Activated T-helper 9 cell treated with anti-CD3 and anti-CD28 coated beads, Interleukin-2, amount 50 U/mL, for 16 hours (primary cell): Measurements from ENCODE around the gene MVB12A.

ENCODE experiments used
- DNase-seq: peaks from one replicate; pipeline ENCODE4 v3.0.0-alpha.2; 2020; ENCODE audit warnings: low read depth

MVB12A gene

DNA sequence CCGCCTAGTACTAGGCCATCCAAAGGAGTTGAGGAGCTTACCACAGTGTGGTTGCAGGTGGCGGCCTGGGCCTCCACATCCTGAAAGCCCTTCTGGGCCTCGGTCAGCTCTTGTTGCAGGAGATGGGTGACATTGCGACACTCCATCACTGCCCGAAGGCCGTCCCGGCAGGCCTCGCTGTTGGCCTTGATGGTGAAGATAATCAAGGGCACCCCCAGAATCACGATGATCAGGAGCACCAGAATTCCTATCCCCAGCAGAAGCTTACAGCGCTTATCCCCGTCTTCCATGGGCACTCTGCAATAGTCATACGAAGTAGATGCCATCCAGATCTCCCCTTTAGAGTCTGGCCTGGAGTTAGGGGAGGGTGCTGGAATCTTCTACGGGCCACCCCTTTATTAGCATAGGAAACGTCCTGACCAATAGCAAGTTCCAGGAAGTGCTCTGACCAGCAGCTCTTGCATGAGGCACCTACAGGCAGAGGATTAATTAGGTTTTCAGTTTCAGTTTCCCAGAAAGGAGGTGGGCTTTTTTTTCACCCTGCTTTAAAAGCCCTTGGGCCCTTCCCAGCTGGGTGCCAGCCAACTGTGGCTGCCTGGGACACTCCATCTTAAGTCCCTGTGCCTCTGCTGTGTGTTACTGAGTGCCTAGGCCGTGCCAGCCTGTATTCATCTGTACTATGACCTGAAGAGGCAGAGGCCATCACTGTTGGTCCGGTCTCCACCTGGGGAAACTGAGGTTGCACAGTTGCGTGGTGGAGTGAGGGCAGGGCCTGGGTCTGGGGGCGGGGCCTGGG lies 14.4 kb upstream of the MVB12A start, which contains the start of gene BST2:
BST2 (minus strand) TSS at position 381 of the 796 bp plus-strand sequence; CDS start at position 326, 55 bp downstream.
- DNase-seq, result no peak

DNA sequence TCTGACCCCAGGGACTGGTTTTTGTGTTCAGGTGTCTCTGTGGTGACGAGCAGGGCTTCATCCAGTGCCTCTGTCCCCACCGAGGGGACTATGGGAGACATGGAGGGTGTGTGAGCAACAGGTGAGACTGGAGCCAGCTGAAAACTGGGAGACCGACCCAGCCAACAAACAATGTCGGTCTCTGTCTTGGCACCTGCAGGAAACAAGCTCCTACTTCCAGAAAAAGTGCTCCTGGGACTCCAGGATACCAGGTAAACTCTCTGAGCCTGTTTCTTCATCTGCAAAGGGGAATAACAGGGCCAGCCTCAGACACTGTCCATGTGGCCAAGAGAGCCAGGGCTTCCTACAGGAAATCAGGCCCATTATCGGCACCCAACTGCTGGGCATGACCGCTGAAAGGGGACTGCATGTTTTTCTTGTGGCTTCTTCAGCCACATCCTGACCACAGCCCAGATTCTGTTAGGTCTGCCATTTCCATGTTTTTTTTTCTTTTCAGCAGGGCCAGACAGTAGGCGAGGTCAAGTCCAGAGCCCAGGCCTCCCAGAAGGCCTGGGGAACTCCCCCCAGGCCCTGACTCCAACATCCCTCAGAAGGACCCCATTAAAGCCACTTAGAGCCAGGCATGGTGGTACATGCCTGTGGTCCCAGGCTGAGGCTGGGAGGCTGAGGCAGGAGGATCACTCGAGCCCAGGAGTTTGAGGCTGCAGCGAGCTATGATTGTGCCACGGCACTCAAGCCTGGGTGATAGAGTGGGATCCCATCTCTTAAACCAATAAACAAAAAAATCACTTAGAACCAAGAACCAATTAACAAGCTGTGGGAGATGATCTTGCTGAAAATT lies 13.6 kb upstream of the MVB12A start:
- DNase-seq, result no peak

DNA sequence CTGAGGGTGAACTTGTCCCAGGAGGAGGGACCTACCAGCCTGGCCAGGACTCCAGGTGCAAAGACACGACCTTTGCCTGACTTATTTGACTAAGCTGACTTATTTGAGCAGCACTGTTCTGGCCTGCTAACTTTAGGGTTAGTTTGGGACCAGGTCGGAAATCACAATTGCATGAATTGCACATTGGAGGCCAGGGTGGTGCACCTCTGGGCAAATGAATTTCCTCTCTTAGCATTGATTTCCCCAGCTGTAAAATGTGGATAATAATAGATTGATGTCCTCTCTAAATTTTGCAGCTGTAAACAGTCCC lies 13.0 kb upstream of the MVB12A start:
- DNase-seq, result no peak

DNA sequence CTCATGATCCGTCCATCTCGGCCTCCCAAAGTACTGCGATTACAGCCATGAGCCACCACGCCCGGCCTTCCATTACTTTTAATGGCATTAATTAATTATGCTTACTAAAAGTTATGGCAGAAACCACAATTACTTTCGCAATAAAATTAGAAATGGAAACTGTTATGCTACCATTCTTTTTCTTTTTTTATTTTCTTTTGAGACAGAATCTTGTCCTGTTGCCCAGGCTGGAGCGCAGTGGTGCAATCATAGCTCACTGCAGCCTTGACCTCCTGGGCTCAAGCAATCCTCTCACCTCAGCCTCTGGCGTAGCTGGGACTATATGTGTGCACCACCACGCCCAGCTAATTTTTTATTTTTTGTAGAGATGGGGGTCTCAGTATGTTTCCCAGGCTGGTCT lies 9.9 kb upstream of the MVB12A start:
- DNase-seq, result no peak

DNA sequence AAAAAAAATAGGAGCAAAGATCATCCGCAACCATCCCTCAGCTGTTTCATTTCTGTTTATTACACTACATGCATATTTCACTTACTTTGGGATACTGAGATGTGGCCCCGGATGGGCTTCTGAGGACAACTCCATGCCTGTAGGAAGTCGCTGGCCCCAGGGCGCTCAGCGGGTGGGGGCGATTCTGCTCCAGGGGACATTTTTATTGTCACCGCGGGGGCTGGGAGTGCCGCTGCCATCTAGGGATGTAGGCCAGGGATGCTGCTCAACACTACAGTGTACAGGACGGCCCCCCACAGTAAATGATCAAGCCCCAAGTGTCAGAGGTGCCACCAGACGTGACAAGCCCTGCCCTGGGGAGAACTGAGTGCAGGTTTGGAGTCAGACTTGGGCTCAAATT lies 8.0 kb upstream of the MVB12A start:
- no peak for DNase-seq

DNA sequence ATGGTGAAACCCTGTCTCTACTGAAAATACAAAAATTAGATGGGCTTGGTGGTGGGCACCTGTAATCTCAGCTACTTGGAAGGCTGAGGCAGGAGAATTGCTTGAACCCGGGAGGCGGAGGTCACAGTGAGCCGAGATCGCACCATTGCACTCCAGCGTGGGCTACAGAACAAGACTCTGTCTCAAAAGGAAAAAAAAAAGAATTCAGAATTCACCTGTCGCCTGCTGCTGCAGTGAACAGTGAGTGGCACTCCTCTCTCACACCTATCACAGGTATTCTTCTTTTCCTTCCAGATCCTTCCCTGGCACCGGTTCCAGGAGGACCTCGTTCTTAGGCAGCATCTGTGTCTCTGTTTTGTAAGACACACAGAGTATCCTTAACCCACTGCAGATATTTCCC lies 5.8 kb upstream of the MVB12A start:
- DNase-seq, result no peak

DNA sequence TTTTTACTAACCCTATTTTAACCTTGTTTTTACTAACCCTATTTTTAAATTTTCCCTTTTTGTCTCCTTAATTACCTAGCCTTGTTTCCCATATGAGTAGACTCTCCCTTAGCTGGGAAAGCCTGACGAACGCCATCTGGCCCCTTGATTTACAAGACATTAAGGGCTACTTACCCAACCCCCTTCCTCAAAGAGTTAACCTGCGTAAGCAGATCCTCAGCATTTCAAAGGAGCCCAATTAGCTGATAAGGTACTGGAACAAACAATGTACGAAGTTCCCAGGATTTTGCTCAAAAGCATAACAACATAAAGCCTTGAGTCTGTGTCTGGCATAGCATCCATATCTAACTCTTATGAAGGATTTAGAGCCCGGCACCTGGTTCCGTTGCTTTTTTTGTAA lies 4.7 kb upstream of the MVB12A start:
- no peak for DNase-seq

DNA sequence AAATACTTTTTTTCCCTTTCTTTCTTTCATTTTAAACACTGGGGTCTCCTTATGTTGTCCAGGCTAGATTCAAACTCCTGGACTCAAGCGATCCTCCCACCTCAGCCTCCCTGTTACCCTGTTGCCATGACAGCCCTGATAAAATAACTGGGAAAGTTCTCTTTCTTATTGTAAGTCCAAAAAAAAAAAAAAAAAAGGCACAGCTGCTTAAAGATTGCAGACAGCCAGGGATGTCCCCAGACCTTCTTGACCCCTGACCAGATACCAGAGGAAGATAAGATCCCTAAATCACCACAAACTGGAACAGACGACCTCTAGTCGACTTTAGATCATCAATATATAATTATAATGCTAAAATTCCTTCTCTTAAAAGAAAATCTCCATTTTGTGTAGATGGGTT lies 1.1 kb upstream of the MVB12A start:
- DNase-seq, result no peak

DNA sequence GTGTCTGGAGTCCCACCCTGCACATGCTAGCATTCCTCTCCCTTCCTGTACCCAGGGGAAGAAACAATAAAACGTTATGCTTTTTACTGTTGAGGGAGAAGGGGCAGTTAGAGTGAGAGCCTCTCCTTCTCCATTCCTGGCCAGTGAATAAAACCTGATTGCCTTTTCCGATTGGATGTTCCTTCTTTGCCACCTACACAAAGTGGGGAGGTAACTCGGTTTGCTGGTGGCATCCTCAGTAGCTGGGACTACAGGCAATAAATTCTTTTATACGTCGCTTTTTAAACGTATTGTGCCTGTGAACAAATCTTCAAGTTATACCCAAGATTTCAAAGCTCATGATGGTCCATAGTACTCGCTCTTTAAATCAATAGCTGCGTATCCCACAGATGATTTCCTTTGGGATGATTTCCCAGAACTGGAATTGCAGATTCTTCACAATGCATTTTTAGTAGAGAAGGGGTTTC lies 660 bp upstream of the MVB12A start:
- no peak for DNase-seq

DNA sequence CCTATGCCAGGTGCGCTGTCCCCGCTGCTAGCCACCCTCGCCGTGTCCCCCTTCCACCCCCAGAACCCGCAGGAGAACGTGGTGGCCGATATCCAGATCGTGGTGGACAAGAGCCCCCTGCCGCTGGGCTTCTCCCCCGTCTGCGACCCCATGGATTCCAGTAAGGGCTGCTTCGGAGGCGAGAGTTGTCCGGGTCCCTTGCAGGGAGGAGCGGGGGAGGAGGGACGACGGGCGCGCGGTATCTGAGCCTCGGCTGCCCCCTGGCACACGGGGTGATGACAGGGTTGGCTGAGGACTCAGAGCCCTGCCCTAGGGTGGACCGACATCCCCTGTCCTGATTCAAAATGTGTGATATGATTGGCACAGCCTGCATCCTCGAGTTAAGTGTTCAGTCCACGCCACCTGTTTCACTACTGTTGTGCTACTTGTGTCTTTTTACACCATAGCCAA lies 653 bp downstream of the MVB12A start:
- DNase-seq, result no peak

DNA sequence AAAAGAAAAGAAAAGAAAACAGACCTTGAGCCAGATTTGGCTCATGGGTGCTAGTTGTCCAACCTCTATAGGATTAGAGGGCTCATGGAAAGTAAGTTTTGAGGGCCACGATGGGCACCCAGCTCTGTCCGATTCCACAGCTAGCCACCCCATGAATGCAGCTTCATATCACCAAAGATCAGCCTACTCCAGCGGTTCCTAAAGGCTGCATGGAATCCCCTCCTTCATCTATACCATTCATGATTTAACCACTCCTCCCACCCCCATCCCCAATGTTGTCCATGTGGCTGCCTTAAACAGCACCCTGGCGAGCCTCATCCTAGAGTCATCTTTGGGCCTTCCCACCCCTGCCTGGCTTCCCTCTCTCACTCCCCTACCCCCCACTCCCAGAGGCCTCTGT lies 2.1 kb downstream of the MVB12A start:
- DNase-seq, result no peak

DNA sequence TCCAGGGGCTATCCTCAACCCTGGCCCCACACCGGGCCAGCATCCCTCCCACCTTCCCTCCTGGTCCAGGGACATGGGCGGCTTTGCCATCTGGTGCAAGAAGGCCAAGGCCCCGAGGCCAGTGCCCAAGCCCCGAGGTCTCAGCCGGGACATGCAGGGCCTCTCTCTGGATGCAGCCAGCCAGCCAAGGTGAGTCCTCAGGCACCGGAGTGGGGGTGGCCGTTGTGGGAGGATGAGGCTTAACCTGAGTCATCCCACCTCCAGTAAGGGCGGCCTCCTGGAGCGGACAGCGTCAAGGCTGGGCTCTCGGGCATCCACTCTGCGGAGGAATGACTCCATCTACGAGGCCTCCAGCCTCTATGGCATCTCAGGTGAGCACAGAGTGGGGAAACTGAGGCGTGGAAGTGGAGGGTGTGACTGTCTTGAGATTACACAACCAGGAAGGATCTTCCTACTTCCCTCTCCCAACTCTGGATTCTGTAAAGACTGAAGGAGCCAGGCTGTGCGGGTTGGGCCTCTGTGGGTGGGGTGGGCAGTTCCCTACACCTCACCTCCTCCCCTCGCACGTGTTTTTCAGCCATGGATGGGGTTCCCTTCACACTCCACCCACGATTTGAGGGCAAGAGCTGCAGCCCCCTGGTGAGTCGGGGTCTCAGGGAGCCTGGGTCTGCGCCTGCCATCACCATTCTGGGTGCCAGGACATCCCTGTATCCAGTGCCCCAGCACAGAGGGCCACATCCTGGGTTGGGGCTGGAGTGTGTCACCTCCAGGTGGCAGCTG lies 3.8 kb downstream of the MVB12A start:
- DNase-seq, result no peak

DNA sequence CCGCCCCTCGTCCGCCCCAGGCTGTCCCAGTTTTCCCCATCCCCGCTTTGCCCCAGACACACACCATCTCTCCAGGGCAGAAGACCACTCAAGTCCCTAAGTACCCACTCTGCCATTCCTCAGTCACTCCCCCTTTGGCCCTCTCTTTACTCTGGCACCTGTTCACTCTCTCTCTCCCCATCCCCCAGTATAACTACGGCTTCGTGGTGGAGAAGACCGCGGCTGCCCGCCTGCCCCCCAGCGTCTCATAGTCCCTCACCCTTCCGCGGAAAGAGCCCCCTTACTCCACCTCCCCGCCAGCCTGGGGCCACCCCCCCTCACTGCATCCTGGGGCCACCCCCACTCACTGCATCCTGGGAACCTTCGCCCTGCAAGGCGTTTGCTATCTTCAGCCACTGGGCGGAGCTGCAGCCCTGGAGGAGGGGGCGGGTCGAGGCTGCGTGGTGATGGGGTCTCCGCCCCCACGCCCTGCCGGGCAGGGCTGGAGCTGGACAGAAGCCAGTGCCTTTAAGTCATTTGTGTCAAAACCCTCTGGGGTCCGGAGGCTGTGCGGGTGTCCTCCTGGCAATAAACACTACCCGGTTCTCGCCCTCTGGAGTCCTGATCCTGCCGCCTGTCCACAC lies 5.0 kb downstream of the MVB12A start:
- no peak for DNase-seq

DNA sequence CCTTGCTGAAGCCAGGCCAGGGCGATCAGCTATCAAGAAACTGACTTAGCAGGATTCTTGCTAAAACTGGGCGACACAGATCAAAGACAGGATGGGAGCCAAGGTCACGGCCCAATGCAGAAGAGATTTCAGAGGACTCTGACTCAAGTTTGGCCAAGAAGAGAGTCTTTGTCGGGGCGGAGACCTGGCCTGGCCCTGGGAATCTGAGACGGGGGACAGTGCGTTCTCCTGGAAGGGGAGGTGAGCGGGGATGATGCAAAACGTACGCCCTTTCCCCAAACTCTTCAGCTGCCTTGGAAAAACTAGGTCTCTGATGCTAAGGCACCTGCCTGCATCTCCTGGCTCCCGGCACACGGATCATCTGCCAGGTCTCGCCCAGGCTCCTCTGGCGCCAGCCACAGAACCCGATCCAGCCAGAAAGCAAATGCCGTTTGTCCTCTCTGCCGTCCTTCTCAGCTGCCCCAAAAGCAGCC lies 9.8 kb downstream of the MVB12A start:
- no peak for DNase-seq

DNA sequence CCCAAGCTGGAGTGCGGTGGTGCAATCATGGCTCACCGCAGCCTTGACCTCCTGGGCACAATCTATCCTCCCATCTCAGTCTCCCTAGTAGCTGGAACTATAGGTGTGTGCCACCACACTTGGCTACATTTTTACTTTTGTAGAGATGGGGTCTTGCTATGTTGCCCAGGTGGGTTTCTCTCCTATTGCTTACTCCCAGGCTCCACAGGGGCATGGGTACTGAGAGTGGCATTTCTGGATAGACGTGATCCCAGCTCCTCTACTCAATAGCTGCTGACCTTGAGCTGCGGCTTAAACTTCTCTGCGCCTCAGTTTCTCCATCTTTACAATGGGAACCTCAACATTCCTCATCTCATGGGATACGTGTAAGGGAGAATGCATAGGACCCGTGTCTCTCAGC lies 11.6 kb downstream of the MVB12A start:
- DNase-seq, result no peak

DNA sequence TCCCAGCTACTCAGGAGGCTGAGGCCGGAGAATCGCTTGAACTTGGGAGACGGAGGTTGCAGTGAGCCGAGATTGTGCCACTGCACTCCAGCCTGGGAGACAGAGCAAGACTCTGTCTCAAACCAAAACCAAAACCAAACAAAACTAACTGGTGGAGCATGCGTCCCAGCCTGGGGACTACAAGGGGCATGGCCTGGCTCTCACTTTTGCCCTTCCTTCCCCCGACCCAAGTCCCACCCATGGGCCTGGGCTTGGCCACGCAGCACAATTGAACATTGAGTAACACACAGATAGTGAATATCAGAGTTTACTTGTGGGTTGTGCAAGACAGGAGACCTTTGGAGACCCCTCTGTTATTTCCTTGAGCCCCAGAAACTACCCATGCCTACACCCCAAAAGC lies 15.4 kb downstream of the MVB12A start:
- DNase-seq, result no peak

DNA sequence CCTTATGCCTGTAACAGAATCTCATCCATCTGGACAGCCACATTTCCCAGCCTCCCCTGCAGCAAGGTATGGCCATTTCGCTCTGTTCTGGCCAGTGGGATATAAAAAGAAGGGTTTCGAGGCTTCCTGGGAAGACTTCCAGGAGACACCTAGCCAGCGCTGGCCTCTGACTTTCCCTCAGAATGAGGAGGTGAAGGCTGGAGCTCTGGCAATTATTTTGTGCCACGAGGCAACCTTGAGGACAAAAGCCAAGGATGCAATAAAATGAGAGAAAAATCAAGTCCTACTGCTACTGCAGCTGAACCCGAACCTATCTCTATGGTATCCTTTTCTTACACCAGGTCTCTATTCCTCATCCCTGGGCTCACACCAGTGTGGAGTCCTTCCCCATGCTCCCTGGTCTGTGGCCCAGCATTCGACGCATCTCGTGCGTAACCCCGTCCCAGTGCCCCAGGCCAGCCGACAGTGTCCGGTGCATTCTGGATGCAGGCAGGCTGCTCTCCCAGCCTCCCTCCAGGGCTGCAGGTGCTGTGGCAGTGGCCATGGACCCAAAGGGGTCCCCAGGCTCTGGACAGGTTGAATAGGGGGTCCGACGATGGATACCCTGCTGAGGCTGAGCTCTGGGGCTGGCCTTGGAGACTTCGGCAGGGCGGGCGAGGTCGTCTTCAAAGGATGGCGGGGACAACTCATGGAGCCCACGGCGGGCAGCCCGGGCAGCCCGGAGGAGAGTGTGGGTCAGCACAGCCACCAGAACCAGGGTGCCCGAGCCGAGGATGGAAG lies 16.4 kb downstream of the MVB12A start:
- DNase-seq, result no peak

DNA sequence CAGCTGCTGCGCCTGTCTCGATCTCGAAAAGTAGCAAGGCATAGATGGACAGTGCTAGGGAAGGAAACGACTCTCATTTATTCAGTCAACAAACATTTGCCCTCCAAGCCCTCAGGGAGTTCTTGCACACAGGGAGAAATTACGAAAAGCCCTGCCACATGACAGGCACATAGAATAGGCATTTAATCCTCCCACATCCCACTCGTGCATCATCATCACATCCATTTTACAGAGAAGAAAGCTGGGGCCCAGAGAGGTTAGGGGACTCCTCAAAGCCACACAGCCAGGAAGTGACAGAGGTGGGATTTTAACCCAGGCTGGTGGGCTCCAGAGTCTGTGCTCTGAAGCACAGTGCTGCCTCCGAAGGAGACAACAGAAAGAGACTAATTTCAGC lies 17.0 kb downstream of the MVB12A start:
- no peak for DNase-seq

DNA sequence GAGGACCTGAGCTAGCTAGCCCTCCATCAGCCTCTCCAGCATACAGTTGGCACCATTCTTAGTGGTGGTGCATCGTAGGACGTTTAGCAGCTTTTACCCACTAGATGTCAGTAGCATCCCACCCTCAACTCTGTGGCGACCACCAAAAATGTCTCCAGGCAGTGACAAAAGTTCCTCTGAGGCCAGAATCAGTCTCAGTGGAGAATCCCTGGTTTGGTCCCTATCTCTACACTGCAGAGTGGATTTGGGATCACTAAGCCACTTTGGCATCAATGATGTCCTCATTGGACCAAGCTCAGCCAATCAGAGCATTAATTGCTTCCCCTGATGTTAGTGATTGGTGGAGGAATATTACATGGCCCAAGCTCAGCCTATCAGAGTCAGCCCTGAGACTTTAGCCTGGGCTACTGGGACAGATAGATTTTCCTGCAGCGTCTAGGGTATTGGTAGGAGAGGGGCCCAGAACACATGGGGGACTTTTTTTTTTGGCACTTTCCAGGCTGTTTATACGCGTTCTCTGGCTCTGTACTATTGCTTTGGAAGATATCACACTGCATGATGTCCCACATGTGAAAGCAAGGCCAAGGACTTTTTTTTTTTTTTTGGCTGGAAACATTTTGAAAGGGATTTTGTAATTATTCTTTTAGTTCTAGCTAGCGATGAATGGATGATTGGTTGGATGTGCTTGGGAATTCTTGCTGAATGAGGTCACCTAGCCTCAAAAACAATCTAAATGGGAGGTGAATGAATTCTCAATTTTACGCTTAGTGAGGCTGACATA lies 21.6 kb downstream of the MVB12A start:
- no peak for DNase-seq

DNA sequence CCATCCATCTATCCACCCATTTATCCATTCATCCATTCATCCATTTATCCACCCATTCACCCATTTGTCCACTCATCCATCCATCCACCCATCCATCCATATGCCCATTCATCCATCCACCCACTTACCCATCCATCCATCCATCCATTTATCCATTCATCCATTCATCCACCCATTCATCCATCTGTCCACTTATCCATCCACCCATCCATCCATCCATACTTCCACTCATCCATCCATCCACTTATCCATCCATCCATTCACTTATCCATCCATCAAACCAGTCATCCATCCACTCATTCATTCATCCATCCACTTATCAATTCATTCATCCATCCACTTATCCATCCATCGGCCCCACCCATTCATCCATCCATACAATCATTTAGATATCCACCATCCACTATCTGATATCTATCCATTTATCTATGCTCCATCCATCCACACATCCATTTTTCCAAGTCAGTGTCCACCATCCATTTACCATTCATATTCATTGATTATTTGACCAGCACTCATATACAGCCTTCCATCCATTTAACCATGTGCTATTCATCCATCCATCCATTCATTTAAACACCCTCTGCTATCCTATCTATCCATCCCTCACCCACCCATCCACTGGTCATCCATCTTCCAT lies 25.8 kb downstream of the MVB12A start:
- DNase-seq, result no peak
